ENCODE results near the gene FAM193A. TPM values are rescaled to one million over a fixed set of nuclear protein-coding genes. Genes with fewer than 3 reads are reported as not detected.

FAM193A gene
- total RNA-seq, 6 experiments from 2014 or later, result 8.5 to 12.3 (median 9.7) TPM

GRCh38 chr4:2712261-2712842 lies 175.9 kb downstream of the FAM193A start:
- no peak for DNase-seq
- WGBS (ENCODE audit: insufficient coverage, low coverage, low lambda C conversion rate, missing lambda C conversion rate), result 74% methylated on average over 9 of the region's 9 CpGs
- H3K27ac ChIP-seq, result no peak overlapping the region

GRCh38 chr4:2713337-2713736 lies 176.9 kb downstream of the FAM193A start:
- peak overlapping the region in 2 of 3 donors; percentile 7 to 60 for H3K27ac ChIP-seq
- intact Hi-C loops (cut with DNase I), result no loop called here
- H3K4me3 ChIP-seq, result no peak overlapping the region
- H3K9me3 ChIP-seq, result no peaks in the 10 kb centered on the region
- 90% methylated on average over 4 of the region's 5 CpGs for WGBS (ENCODE audit: insufficient coverage, low coverage, low lambda C conversion rate, missing lambda C conversion rate)
- peaks cover 0 to 29% (median 12%) of the 10 kb centered on the region in 4 donors for H3K4me1 ChIP-seq
- H3K27me3 ChIP-seq, result no peaks in the 10 kb centered on the region
- H3K36me3 ChIP-seq, result peaks cover 0 to 18% (median 0%) of the 10 kb centered on the region in 4 donors
- ATAC-seq, result no peak
- no peak for TF ChIP-seq CTCF (IDR thresholded peaks at IDR 0.05)
- TF ChIP-seq POLR2A (IDR thresholded peaks at IDR 0.05), result no peak
- DNase-seq, result no peak

More at GRCh38 chr4:2712261-2712842, 175.9 kb downstream of the FAM193A start:
- Histone ChIP-seq H3K9me3 (no peaks in the 10 kb centered on the region), H3K27me3 (no peaks in the 10 kb centered on the region), H3K36me3 (peaks cover 0 to 15% (median 0%) of the 10 kb centered on the region in 4 donors), H3K4me3 (no peak overlapping the region), H3K4me1 (peaks cover 0 to 29% (median 12%) of the 10 kb centered on the region in 4 donors)
- TF ChIP-seq CTCF (IDR thresholded peaks at IDR 0.05) (peak in 2 of 4 donors; percentile 4 to 5), POLR2A (IDR thresholded peaks at IDR 0.05) (no peak)
- intact Hi-C loops (cut with DNase I), result no loop called here
- no peak for ATAC-seq

GRCh38 chr4:2714061-2714770 lies 177.8 kb downstream of the FAM193A start:
- TF ChIP-seq POLR2A (IDR thresholded peaks at IDR 0.05) (no peak), CTCF (IDR thresholded peaks at IDR 0.05) (no peak)
- intact Hi-C loops (cut with DNase I), result no loop called here
- peak overlapping the region; percentile 39 to 69 (median 60) for H3K27ac ChIP-seq
- peaks cover 0 to 29% (median 12%) of the 10 kb centered on the region in 4 donors for H3K4me1 ChIP-seq
- 17% methylated on average over 8 of the region's 10 CpGs for WGBS (ENCODE audit: insufficient coverage, low coverage, low lambda C conversion rate, missing lambda C conversion rate)
- no peaks in the 10 kb centered on the region for H3K27me3 ChIP-seq
- ATAC-seq (peak; percentile 87 to 91 (median 88)), DNase-seq (peak in 2 of 3 donors; percentile 48 to 61)
- H3K36me3 ChIP-seq, result peaks cover 0 to 18% (median 0%) of the 10 kb centered on the region in 4 donors
- no peaks in the 10 kb centered on the region for H3K9me3 ChIP-seq
- no peak overlapping the region for H3K4me3 ChIP-seq

GRCh38 chr4:2714918-2715317 lies 178.5 kb downstream of the FAM193A start:
- Histone ChIP-seq H3K36me3 (peaks cover 0 to 18% (median 1%) of the 10 kb centered on the region in 4 donors), H3K27me3 (no peaks in the 10 kb centered on the region), H3K4me3 (no peak overlapping the region), H3K9me3 (no peaks in the 10 kb centered on the region), H3K27ac (peak overlapping the region; percentile 39 to 69 (median 60)), H3K4me1 (peaks cover 0 to 29% (median 12%) of the 10 kb centered on the region in 4 donors)
- no peak for TF ChIP-seq CTCF (IDR thresholded peaks at IDR 0.05)
- intact Hi-C loops (cut with DNase I), result no loop called here
- WGBS (ENCODE audit: insufficient coverage, low coverage, low lambda C conversion rate, missing lambda C conversion rate), result 16% methylated on average over 4 of the region's 4 CpGs
- DNase-seq (no peak), ATAC-seq (peak; percentile 47 to 79 (median 62))

All from right lobe of liver (tissue), 6 donors.